Lung (tissue), 12 donors: ENCODE results near the gene SNRPD3. TPM values are rescaled to one million over a fixed set of nuclear protein-coding genes. Genes with fewer than 3 reads are reported as not detected.
"Not testable (repeated sequence)": the region's sequence is repeated elsewhere in the genome, so short reads cannot be mapped to it uniquely, and the experiment has no call there.

Experiments
- ATAC-seq: fragments of 200-7000 bp; cut with Tn5 transposase; one replicate; pipeline ENCODE4 v1.9.1; 2020; ENCODE audit warnings: moderate number of reproducible peaks; ENCODE audit not compliant: insufficient read depth, low FRiP score
- DNase-seq, 3 donors: peaks; one replicate each; pipeline ENCODE4 v3.0.0-alpha.2; 2013 to 2017
- H3K27ac ChIP-seq, 2 donors: one replicate each; pipeline ENCODE4 v1.5.1; 2013; ENCODE audit warnings: mild to moderate bottlenecking in 2 of 2, moderate library complexity in 2 of 2, control low read depth in 1 of 2, inconsistent platforms in 1 of 2, low read depth in 1 of 2, low read length in 1 of 2
- H3K27me3 ChIP-seq, 3 donors: one replicate each; pipeline ENCODE4 v1.5.1; 2013; ENCODE audit warnings: low read length in 2 of 3; ENCODE audit not compliant: control insufficient read depth in 3 of 3, insufficient read depth in 3 of 3
- H3K36me3 ChIP-seq, 4 donors: one replicate each; pipeline ENCODE4 v1.5.1; 2013; ENCODE audit warnings: low read length in 4 of 4, mild to moderate bottlenecking in 1 of 4, moderate library complexity in 1 of 4; ENCODE audit not compliant: control insufficient read depth in 4 of 4, insufficient read depth in 4 of 4
- H3K4me1 ChIP-seq, 5 donors: one replicate each; pipeline ENCODE4 v1.5.1; 2013; ENCODE audit warnings: low read length in 5 of 5, mild to moderate bottlenecking in 2 of 5, moderate library complexity in 1 of 5; ENCODE audit not compliant: control insufficient read depth in 5 of 5, insufficient read depth in 5 of 5
- H3K4me3 ChIP-seq: one replicate; pipeline ENCODE4 v1.5.1; 2013; ENCODE audit warnings: mild to moderate bottlenecking, control low read depth, moderate library complexity
- H3K9ac ChIP-seq, 2 donors: one replicate each; pipeline ENCODE4 v1.5.1; 2013; ENCODE audit warnings: low read length in 2 of 2, control low read depth in 1 of 2; ENCODE audit not compliant: insufficient read depth in 1 of 2
- H3K9me3 ChIP-seq, 4 donors: one replicate each; pipeline ENCODE4 v1.5.1; 2013; ENCODE audit warnings: low read length in 3 of 4, mild to moderate bottlenecking in 1 of 4, moderate library complexity in 1 of 4; ENCODE audit not compliant: control insufficient read depth in 4 of 4, insufficient read depth in 3 of 4
- WGBS, 2 donors: extraction: QIAGEN DNeasy Blood & Tissue Kit; methylation state at CpG; one replicate each; pipeline ENCODE4 v1.1.7; 2013; 5-methylcytosine and 5-hydroxymethylcytosine counted together
- polyA plus RNA-seq, 2 donors: library from polyadenylated mRNA; stranded (reverse); fragments of 200-250 nt; gene quantifications; one replicate each; pipeline ENCODE4 v1.2.1, GENCODE V29; 2013
- total RNA-seq, 2 donors: library from RNA; depleted of rRNA in 1 of 2; stranded (reverse); fragments of >200 nt in 1 of 2; gene quantifications; one replicate each; pipeline ENCODE4 v1.2.1, GENCODE V29; 2014 to 2021
- TF ChIP-seq, protein P1 (sequence below): IDR thresholded peaks from 2 replicates; pipeline ENCODE4 v1.5.1; 2012; ENCODE audit warnings: mild to moderate bottlenecking; ENCODE audit errors: control extremely low read depth, extremely low read depth
- donor health status: control.
- donor health status: control.
- donor health status: Bipolar disorder and iron deficiency.
- donor health status: healthy.
- donor health status: DM: yes; HTN: yes; CAD: no.

The SNRPD3 gene
- total and polyA plus RNA-seq, 4 donors, result 76.3 to 193 (median 111) TPM

DNA sequence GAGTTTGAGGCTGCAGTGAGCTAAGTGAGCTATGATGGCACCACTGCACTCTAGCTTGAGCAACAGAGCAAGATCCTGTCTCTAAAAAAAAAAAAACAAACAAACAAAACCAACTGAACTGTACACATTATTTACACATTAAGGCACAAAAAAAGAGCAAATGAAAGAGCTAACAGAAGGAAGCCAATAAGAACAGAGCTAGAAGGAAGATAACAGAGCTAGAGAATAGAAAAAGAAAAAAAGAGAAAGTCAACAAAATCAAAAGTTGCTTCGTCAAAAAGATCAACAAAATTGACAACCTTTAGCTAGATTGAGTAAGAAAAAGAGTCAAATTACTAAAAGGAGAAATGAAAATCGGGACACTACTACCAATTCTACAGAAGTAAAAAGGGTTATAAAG is 25.9 kb upstream of the SNRPD3 start:
- Histone ChIP-seq H3K36me3 (no peaks in the 10 kb centered on the region), H3K9ac (no peak overlapping the region), H3K4me3 (no peak overlapping the region), H3K27me3 (no peaks in the 10 kb centered on the region), H3K27ac (no peak overlapping the region), H3K9me3 (no peaks in the 10 kb centered on the region), H3K4me1 (peaks cover 0 to 12% (median 0%) of the 10 kb centered on the region in 5 donors)
- TF ChIP-seq, protein P1, sequence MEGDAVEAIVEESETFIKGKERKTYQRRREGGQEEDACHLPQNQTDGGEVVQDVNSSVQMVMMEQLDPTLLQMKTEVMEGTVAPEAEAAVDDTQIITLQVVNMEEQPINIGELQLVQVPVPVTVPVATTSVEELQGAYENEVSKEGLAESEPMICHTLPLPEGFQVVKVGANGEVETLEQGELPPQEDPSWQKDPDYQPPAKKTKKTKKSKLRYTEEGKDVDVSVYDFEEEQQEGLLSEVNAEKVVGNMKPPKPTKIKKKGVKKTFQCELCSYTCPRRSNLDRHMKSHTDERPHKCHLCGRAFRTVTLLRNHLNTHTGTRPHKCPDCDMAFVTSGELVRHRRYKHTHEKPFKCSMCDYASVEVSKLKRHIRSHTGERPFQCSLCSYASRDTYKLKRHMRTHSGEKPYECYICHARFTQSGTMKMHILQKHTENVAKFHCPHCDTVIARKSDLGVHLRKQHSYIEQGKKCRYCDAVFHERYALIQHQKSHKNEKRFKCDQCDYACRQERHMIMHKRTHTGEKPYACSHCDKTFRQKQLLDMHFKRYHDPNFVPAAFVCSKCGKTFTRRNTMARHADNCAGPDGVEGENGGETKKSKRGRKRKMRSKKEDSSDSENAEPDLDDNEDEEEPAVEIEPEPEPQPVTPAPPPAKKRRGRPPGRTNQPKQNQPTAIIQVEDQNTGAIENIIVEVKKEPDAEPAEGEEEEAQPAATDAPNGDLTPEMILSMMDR, result no peak
- WGBS, 2 donors, result 66 to 73% methylated on average over 2 of the region's 2 CpGs
- DNase-seq, result no peak
- ATAC-seq, result no peak

DNA sequence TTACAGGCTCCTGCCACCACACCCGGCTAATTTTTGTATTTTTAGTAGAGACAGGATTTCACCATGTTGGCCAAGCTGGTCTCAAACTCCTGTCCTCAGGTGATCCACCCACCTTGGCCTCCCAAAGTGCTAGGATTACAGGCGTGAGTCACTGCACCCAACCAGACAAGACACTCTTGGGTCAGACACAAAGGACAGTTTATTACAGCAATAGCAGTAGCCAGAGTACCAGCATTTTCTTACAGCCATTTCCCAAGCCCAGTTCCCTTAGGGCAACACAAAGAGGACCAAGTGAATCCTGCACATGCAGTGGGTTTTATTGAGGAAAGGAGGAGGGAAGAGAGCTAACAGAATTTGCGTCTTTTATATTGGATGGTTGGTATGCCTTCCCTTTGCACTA is 24.8 kb upstream of the SNRPD3 start:
- H3K9ac ChIP-seq, ATAC-seq, H3K27ac ChIP-seq, H3K27me3 ChIP-seq, H3K9me3 ChIP-seq, H3K36me3 ChIP-seq, DNase-seq, H3K4me3 ChIP-seq: not testable (repeated sequence)
- H3K4me1 ChIP-seq, result peaks cover 0 to 12% (median 0%) of the 10 kb centered on the region in 5 donors
- 90 to 93% methylated on average over 3 of the region's 3 CpGs for WGBS, 2 donors

DNA sequence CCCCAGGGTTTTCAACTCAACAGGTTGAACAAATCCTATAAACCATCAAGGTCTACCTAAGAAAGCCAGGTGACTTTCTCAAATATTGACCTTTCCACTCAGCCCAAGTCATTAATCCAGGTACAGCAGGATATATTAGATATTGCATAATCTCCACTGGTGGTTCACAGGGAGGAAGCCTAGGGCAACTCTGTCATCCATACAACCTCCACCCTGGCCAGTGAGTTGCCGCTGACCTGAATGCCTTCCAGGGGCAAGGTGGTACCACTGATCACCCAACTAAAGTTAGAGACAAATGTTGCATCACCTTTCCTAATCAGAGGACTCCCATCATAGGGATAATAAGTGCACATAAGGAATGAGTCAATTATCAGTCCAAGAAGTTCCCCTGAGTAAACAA is 23.7 kb upstream of the SNRPD3 start:
- H3K27ac ChIP-seq, result no peak overlapping the region
- TF ChIP-seq, protein P1, result no peak
- 74 to 75% methylated on average over 1 of the region's 1 CpG for WGBS, 2 donors

DNA sequence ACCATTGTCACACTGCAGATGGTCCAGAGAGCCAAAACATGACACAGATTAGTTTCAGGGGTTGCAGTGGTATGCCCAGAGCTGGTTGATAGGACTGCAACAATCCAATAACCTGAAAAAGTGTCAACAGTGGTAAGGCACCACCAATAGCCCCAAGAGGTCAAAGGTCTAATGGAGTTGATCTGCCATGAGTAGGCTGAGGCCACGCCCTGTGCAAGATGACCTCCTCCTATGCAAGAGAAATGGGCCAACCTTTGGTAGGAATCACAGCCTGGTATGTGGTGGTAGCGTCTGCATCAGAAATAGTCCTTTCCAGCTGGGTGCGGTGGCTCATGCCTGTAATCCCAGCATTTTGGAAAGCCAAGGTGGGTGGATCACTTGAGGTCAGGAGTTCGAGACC is 20.5 kb upstream of the SNRPD3 start:
- no peak overlapping the region for H3K27ac ChIP-seq
- H3K27me3 ChIP-seq, result no peaks in the 10 kb centered on the region
- ATAC-seq, result no peak
- H3K36me3 ChIP-seq, result peaks cover 1 to 8% (median 4%) of the 10 kb centered on the region in 4 donors
- peaks cover 0 to 12% (median 0%) of the 10 kb centered on the region in 5 donors for H3K4me1 ChIP-seq
- TF ChIP-seq, protein P1, result no peak
- no peak overlapping the region for H3K9ac ChIP-seq
- H3K4me3 ChIP-seq, result no peak overlapping the region
- DNase-seq, result no peak
- no peaks in the 10 kb centered on the region for H3K9me3 ChIP-seq
- 96 to 97% methylated on average over 4 of the region's 4 CpGs for WGBS, 2 donors

More for the DNA sequence above, 23.7 kb upstream of the SNRPD3 start:
- Histone ChIP-seq H3K4me3 (no peak overlapping the region), H3K9ac (no peak overlapping the region), H3K27me3 (no peaks in the 10 kb centered on the region), H3K4me1 (peaks cover 0 to 12% (median 0%) of the 10 kb centered on the region in 5 donors), H3K9me3 (no peaks in the 10 kb centered on the region), H3K36me3 (no peaks in the 10 kb centered on the region)
- DNase-seq (peak in 2 of 3 donors; percentile 13 to 39), ATAC-seq (peak; percentile 41)
